GM18861 (cell line): ENCODE data around the gene HPCA.

Experiments
- ATAC-seq: cut with Tn5 transposase; IDR thresholded peaks from one replicate; pipeline ENCODE4 v1.9.1; 2021; ENCODE audit not compliant: unreplicated experiment

Gene HPCA

DNA sequence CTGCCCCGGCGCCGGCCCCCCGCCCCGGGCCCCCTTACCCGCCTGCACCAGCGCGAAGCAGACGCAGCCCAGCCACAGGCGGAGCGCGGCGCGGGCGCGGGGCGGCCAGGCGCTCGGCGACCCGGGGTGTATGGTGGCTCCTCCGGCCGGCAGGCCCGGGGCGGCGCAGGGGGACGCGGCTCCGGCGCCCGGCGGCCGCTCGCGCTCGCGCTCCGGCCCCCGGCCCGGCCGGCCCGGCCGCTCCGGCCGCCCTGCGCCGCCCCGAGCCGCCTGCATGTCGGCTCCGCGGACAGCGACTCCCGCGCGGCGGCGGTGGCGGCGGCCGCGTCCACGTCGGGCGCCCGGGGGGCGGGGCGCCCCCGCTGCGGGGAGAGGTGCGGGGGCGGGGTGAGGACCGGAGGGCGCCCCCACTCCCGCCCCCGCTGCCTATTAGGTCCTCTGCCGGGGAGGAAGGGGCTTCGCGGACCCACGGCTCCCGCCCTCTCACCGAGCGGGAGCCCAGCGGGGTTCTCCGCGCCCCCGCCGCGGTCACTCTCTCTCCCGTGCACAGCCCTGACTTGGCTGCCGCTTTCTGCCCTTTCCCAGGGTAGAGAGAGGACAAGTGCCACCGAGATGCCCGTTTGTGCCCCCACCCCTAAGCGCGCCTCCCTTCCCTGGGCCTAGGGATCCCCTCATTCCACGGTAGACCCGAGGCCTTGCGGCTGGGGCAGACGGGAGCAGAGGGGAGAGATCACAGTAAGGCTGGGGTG, 15.5 kb upstream of the HPCA start, which contains the start of gene FNDC5:
TSS of gene FNDC5 (minus strand) at position 298 of the 749 bp plus-strand sequence.
- no peak for ATAC-seq

GRCh38 chr1:32871364-32872191, 14.7 kb upstream of the HPCA start:
- ATAC-seq = no peak

- no peak for ATAC-seq
These were observed 14.2 kb upstream of the HPCA start for GRCh38 chr1:32872192-32872460.

- no peak for ATAC-seq
These were observed 12.8 kb upstream of the HPCA start for GRCh38 chr1:32873484-32873883.

- no peak for ATAC-seq
These were observed 11.2 kb upstream of the HPCA start for GRCh38 chr1:32874860-32875752.

DNA sequence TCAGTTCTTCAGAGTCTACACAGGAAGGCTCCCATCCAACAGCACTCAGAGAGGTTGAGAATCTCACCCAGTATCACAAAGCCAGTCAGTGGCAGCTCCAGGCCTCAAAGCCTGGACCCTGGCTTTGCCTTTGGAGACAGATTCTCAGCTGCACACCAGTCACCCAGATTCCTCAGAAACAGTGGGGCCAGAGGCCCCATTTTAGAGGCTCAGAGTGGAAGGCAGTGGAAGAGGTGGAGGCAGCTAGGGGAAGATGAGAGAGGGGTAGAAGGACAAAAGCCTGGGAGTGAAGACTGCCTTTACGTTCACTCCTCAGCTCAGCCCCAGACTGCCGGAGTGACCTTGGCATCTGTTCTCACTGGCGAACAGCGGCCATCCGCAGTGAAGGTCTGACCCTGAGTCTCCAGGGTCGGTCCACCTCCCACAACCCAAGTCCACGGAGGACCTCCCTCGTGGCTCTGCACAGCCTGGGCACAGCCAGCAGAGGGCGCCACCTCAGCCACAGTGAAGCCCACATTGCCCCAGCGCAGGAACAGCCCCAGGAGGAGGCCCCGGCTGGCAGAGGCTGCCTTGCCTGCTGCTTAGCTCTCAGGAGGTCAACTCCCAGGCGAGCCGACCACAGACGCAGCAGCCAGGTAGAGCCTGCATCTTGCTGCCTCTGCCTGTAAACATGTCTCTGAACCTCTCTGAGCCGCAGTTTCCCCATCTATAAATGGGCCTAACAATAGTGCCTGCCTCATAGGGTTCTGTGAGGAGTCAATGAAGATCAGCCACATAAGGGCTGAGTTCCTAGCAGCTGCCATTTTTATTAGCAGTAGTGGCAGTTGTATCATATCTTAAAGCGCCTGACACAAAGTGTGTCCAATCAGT, 9.7 kb upstream of the HPCA start:
- ATAC-seq = no peak

DNA sequence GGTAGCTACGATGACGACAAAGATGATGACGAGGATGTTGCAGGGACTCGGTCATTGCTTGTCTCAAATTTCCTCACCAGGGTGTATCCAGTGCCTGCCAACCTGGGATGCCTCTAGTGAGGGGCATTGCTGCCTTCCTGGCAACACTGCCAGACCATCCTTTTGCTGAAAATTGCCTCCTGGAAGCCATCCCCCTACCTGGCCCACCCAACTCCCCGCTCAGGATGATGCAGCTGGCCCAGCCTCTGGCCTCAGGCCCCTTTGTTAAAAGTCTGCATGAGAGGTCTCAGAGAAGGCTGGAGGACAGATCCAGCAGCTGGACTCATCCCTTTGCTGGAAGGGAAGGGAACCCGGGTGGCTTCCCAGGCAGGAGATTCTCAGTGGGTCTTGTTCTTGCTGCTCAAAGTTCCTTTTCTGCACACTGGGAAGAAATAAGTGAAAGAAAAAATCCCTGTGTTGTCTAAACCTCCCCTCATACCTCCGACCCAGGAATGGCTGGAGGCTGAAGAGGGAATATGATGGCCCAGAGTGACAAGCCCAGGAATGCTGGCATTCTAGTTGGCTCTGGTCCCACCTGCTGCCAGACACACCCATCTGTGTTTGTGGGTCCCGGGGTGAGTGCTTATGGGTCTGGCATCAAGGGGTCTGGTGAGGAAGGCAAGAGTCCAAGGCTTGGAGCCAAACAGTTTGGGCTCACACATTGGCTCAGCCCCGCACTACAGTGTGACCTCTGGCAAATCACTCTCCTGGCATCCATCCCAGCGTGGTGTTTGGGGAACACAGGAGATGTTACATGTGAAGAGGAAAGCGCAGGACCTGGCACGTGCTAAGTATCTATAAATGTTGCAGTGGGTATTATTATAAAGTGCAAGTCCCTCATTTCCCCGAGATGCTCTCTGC, 8.8 kb upstream of the HPCA start:
- no peak for ATAC-seq

GRCh38 chr1:32878183-32878582, 8.1 kb upstream of the HPCA start:
- no peak for ATAC-seq

- no peak for ATAC-seq
These were observed 7.7 kb upstream of the HPCA start for GRCh38 chr1:32878637-32879041.

GRCh38 chr1:32881291-32881690, 5.0 kb upstream of the HPCA start:
- ATAC-seq = no peak

- ATAC-seq = no peak
These were observed 4.1 kb upstream of the HPCA start for GRCh38 chr1:32881871-32882850.

GRCh38 chr1:32883338-32884031, 2.8 kb upstream of the HPCA start:
- ATAC-seq = no peak

DNA sequence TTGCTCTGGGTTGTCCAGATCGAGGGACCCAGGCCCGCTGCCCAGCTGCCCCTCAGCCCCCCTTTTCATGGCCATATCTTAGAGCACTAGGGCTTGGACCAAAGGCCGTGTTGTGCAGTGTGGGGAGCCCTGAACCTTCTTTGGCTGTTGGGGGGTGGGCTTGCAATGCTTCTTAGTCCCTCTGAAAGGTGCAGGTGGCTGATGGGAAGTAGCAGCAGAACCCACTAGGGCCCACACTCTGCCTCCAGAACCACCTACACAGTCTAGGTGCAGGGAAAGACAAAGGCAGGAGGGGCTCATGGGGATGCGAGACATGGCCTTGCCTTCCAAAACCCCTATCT, 2.3 kb upstream of the HPCA start:
- no peak for ATAC-seq

DNA sequence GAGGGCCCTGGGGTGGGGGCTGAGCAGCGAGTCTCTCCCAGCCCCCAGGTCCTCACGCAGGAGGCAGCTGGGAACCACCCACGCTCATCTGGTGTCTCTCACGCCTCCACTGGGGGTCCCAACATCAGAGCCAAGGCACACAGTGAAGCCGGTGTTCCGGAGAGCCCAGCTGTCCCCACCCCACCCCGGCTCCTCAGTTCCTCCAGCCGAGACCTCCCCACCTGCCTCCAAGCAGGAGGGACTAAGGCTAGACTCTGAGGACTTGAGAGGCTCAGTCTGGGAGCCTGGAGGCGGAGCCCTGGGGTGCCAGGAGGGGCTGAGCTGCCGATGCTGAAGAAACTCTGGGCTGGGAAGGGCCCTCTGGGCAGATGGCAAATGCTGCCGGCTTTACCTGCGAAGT, 1.6 kb upstream of the HPCA start:
- ATAC-seq = no peak

DNA sequence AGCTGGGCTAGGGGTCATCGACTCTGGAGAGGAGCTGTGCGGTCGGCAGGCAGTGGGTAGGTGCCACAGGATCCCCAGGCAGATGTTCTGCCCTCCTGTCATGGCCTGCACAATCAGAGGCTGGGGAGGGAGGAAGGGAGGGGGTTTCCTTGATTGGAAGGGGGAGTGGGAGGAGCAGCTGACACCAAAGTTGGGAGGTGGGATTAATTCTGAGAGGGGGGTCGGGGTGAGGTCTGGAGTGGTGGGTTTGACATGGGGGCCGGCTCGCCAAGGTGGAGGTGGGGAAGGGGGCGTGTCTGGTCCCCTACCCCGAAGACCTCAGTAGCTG, 651 bp upstream of the HPCA start:
- ATAC-seq = no peak

DNA sequence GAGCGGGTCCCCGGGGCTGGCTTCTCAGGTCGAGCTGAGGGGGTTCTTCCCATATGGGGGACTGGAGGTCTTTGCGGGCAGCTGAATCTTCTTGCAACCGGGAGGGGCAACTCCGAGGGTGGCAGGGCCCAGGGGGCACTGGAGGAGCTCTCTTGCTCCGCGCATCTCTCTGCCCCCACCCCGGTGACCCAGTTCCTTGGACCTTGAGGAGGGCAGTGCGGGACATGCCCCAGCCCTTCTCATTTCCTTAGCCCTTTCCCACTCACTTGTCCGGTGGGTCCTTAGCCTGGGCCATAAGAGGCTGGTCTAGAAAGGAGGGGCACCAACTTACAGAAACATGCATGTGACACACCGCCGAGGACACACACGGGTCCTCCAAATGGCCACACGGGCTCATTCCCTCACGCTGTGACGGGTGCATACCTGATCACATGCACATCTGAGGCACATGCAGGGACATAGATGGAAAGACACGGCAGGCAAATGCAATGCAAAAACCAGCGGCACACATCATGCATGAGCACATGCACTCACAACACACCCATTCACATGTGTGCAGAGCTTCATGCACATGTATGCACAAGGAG, 630 bp downstream of the HPCA start:
- no peak for ATAC-seq

DNA sequence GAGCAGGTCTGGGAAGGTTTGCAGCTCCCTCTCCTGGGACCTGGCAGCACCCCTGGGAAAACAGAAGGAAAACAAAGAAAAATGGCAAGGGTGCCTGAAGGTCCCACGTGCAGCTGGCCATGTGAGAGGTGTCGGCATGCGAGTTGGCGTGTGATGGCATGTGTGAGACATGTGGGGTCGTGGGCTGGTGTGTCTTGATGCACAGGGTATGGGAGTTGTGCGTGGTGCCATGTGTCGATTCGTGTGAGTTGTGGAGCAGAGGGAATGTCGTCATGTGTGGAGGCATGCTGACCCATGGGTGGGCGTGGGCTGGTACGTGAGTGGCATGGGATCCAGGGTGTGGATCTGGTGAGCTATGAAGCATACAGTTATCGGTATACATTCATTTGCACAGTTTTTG, 1.3 kb downstream of the HPCA start:
- no peak for ATAC-seq

DNA sequence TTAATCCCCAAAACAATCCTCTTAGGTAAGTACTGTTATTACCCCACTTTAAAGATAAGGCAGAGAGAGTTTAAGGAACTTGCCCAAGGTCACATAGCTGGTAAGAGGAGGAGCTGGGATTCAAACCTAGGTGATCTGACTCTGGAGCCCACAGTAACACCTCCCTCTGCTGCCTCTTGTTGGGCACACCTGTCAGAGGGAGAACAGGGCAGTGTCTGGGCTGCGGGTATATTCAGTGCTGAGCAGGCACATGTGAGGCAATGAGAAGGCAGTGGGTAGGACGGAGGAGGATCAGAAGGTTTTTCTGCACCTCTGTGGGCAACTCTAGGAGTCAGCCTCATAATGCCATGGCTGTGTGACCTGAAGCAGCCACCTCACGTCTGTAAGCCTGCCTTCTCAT, 1.8 kb downstream of the HPCA start:
- no peak for ATAC-seq
